ENCODE results near the gene HSPA4L.
A peak's percentile ranks its signal among the peaks of the same experiment; 100 is the strongest.

The HSPA4L gene

GRCh38 chr4:127783955-127784770 is 2.0 kb downstream of the HSPA4L start:
- H3K4me3 ChIP-seq (ENCODE audit: low read length in 2 of 2) = peak overlapping the region; percentile 98 to 99
- no peaks in the 10 kb centered on the region for H3K9me3 ChIP-seq (ENCODE audit: control insufficient read depth in 2 of 2, low read length in 2 of 2)
- H3K9ac ChIP-seq (ENCODE audit: low read length in 2 of 2) = peak overlapping the region; percentile 88 to 96
- peaks cover 5% of the 10 kb centered on the region for H3K4me1 ChIP-seq (ENCODE audit: control insufficient read depth, insufficient read depth, low read length)
- no peaks in the 10 kb centered on the region for H3K27me3 ChIP-seq (ENCODE audit: control insufficient read depth in 1 of 2, insufficient read depth in 2 of 2, low read length in 2 of 2)
- H3K36me3 ChIP-seq (ENCODE audit: control insufficient read depth in 2 of 2, insufficient read depth in 2 of 2, low read length in 2 of 2) = no peaks in the 10 kb centered on the region
- H3K27ac ChIP-seq (ENCODE audit: low read length) = no peak overlapping the region

DNA sequence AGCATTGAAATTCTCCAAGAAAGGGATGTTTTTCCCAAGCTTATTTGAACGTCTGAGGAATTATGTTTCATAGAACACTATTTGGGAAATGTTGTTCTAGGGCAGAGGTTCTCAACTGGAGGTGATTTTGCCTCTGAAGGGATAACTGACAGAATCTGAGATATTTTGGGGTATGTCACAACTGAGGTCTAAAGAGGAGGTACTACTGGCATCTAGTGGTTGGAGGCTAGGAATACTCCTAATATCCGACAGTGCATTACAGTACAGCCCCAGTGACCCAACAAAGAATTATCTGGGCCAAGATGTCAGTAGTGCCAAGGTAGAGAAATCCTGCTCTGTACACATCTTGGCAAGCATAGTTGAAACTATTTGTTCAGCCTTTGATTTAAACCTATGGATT is 6.4 kb downstream of the HSPA4L start:
- Histone ChIP-seq H3K4me3 (ENCODE audit: low read length in 2 of 2) (no peak overlapping the region), H3K9ac (ENCODE audit: low read length in 2 of 2) (no peak overlapping the region), H3K36me3 (ENCODE audit: control insufficient read depth in 2 of 2, insufficient read depth in 2 of 2, low read length in 2 of 2) (no peaks in the 10 kb centered on the region), H3K27me3 (ENCODE audit: control insufficient read depth in 1 of 2, insufficient read depth in 2 of 2, low read length in 2 of 2) (no peaks in the 10 kb centered on the region), H3K4me1 (ENCODE audit: control insufficient read depth, insufficient read depth, low read length) (no peaks in the 10 kb centered on the region), H3K9me3 (ENCODE audit: control insufficient read depth in 2 of 2, low read length in 2 of 2) (no peaks in the 10 kb centered on the region), H3K27ac (ENCODE audit: low read length) (no peak overlapping the region)

- Histone ChIP-seq H3K9me3 (ENCODE audit: control insufficient read depth in 2 of 2, low read length in 2 of 2) (no peaks in the 10 kb centered on the region), H3K4me3 (ENCODE audit: low read length in 2 of 2) (no peak overlapping the region), H3K9ac (ENCODE audit: low read length in 2 of 2) (no peak overlapping the region), H3K27ac (ENCODE audit: low read length) (no peak overlapping the region), H3K36me3 (ENCODE audit: control insufficient read depth in 2 of 2, insufficient read depth in 2 of 2, low read length in 2 of 2) (no peaks in the 10 kb centered on the region), H3K4me1 (ENCODE audit: control insufficient read depth, insufficient read depth, low read length) (no peaks in the 10 kb centered on the region), H3K27me3 (ENCODE audit: control insufficient read depth in 1 of 2, insufficient read depth in 2 of 2, low read length in 2 of 2) (no peaks in the 10 kb centered on the region)
These were observed 9.3 kb downstream of the HSPA4L start for GRCh38 chr4:127791391-127791790.

- no peak overlapping the region for H3K4me3 ChIP-seq (ENCODE audit: low read length in 2 of 2)
- no peaks in the 10 kb centered on the region for H3K4me1 ChIP-seq (ENCODE audit: control insufficient read depth, insufficient read depth, low read length)
- H3K27ac ChIP-seq (ENCODE audit: low read length) = no peak overlapping the region
- H3K36me3 ChIP-seq (ENCODE audit: control insufficient read depth in 2 of 2, insufficient read depth in 2 of 2, low read length in 2 of 2) = no peaks in the 10 kb centered on the region
- H3K9ac ChIP-seq (ENCODE audit: low read length in 2 of 2) = no peak overlapping the region
- no peaks in the 10 kb centered on the region for H3K27me3 ChIP-seq (ENCODE audit: control insufficient read depth in 1 of 2, insufficient read depth in 2 of 2, low read length in 2 of 2)
- no peaks in the 10 kb centered on the region for H3K9me3 ChIP-seq (ENCODE audit: control insufficient read depth in 2 of 2, low read length in 2 of 2)
These were observed 11.4 kb downstream of the HSPA4L start for GRCh38 chr4:127793528-127793927.

- Histone ChIP-seq H3K4me3 (ENCODE audit: low read length in 2 of 2) (no peak overlapping the region), H3K9me3 (ENCODE audit: control insufficient read depth in 2 of 2, low read length in 2 of 2) (no peaks in the 10 kb centered on the region), H3K27ac (ENCODE audit: low read length) (no peak overlapping the region), H3K27me3 (ENCODE audit: control insufficient read depth in 1 of 2, insufficient read depth in 2 of 2, low read length in 2 of 2) (no peaks in the 10 kb centered on the region), H3K9ac (ENCODE audit: low read length in 2 of 2) (no peak overlapping the region), H3K36me3 (ENCODE audit: control insufficient read depth in 2 of 2, insufficient read depth in 2 of 2, low read length in 2 of 2) (peaks cover 0 to 5% of the 10 kb centered on the region in 2 donors), H3K4me1 (ENCODE audit: control insufficient read depth, insufficient read depth, low read length) (no peaks in the 10 kb centered on the region)
These were observed 17.6 kb downstream of the HSPA4L start for GRCh38 chr4:127799711-127800110.

DNA sequence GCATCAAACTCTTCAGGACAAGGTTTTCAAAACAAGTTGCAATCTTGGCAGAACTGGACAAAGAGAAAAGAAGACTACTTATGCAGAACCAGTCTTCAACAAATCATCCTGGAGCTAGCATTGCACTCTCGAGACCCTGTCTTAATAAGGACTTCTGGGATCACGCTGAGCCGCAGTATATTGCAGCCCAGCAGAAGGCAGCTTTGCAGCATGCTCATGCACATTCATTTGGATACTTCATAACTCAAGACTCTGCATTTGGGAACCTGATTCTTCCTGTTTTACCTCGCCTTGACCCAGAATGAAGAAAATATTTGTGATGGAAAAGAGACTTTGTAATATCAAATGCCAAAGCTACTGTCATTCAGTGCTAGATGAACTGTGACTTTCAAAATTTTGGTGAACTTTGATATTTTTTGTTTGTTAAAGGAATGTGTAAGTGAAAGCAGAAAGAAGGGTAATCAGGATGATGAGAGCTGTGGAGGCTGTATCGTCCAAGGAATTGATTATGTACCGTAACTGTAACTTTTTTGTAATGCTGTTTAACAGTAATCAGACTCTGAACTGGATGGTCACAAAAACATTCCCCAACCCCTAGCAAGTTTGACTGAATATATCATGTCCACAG is 27.2 kb downstream of the HSPA4L start:
- Histone ChIP-seq H3K4me3 (ENCODE audit: low read length in 2 of 2) (no peak overlapping the region), H3K9me3 (ENCODE audit: control insufficient read depth in 2 of 2, low read length in 2 of 2) (no peaks in the 10 kb centered on the region), H3K27me3 (ENCODE audit: control insufficient read depth in 1 of 2, insufficient read depth in 2 of 2, low read length in 2 of 2) (no peaks in the 10 kb centered on the region), H3K4me1 (ENCODE audit: control insufficient read depth, insufficient read depth, low read length) (no peaks in the 10 kb centered on the region), H3K9ac (ENCODE audit: low read length in 2 of 2) (no peak overlapping the region), H3K36me3 (ENCODE audit: control insufficient read depth in 2 of 2, insufficient read depth in 2 of 2, low read length in 2 of 2) (peaks cover 0 to 7% of the 10 kb centered on the region in 2 donors), H3K27ac (ENCODE audit: low read length) (no peak overlapping the region)

- Histone ChIP-seq H3K4me3 (ENCODE audit: low read length in 2 of 2) (no peak overlapping the region), H3K36me3 (ENCODE audit: control insufficient read depth in 2 of 2, insufficient read depth in 2 of 2, low read length in 2 of 2) (peaks cover 0 to 4% of the 10 kb centered on the region in 2 donors), H3K27ac (ENCODE audit: low read length) (no peak overlapping the region), H3K9ac (ENCODE audit: low read length in 2 of 2) (no peak overlapping the region), H3K27me3 (ENCODE audit: control insufficient read depth in 1 of 2, insufficient read depth in 2 of 2, low read length in 2 of 2) (no peaks in the 10 kb centered on the region), H3K4me1 (ENCODE audit: control insufficient read depth, insufficient read depth, low read length) (no peaks in the 10 kb centered on the region), H3K9me3 (ENCODE audit: control insufficient read depth in 2 of 2, low read length in 2 of 2) (no peaks in the 10 kb centered on the region)
These were observed 28.4 kb downstream of the HSPA4L start for GRCh38 chr4:127810551-127810950.

DNA sequence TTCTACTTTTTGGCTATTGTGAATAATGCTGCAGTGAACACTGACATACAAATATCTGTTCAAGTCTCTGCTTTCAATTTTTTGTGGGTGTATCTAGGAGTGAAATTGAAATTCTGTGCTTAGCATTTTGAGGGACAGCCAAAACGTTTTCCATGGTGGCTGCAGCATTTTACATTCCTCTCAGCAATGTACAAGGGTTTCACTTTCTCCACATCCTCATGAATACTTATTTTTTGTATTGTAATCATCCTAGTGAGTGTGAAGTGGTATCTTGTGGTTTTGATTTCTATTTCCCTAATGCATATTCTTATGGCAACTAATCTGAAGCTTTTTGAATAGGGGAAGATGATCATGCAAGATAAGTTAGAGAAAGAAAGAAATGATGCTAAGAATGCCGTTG is 40.3 kb downstream of the HSPA4L start:
- Histone ChIP-seq H3K9me3 (ENCODE audit: control insufficient read depth in 2 of 2, low read length in 2 of 2) (no peaks in the 10 kb centered on the region), H3K4me1 (ENCODE audit: control insufficient read depth, insufficient read depth, low read length) (no peaks in the 10 kb centered on the region), H3K36me3 (ENCODE audit: control insufficient read depth in 2 of 2, insufficient read depth in 2 of 2, low read length in 2 of 2) (peaks cover 3 to 11% of the 10 kb centered on the region in 2 donors), H3K9ac (ENCODE audit: low read length in 2 of 2) (no peak overlapping the region), H3K4me3 (ENCODE audit: low read length in 2 of 2) (no peak overlapping the region), H3K27me3 (ENCODE audit: control insufficient read depth in 1 of 2, insufficient read depth in 2 of 2, low read length in 2 of 2) (no peaks in the 10 kb centered on the region), H3K27ac (ENCODE audit: low read length) (no peak overlapping the region)

DNA sequence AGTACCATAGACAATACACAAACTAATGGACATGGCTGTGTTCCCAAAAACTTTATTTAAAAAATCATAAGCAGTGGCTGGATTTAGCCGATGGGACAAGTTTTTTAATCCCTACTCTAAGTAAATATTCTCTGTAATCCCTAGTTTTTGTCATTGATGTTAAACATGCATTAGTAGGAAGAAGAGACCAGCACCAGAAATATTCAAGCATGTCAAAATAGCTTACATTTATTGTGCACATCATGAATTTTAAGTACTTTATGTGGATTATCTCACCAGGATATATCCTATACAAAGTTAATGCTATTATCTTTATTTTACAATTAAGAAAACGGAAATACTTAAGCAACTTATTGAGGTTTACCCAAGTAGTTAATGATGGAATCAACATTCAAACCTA is 46.0 kb downstream of the HSPA4L start:
- H3K4me1 ChIP-seq (ENCODE audit: control insufficient read depth, insufficient read depth, low read length) = no peaks in the 10 kb centered on the region

DNA sequence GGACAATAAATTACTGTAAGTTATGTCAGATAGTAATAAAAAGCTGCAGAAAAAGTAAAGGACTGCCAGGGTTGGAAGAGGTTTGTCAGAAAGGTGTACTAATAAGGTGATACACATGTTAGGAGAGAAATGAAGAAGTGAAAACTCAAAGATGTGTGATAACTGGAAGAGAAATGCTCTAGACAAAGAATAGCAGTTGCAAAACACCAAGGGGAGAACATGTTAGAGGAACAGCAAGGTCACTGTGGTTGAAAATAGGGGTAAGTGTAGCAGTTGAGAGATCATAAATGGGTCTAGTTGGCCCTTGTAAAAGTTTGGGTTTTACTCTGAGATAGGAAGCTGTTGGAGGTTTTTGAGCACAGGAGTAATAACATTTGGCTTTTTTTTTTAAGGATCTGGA is 46.9 kb downstream of the HSPA4L start:
- H3K4me3 ChIP-seq (ENCODE audit: low read length in 2 of 2) = no peak overlapping the region

More for the DNA sequence above, 46.0 kb downstream of the HSPA4L start:
- Histone ChIP-seq H3K36me3 (ENCODE audit: control insufficient read depth in 2 of 2, insufficient read depth in 2 of 2, low read length in 2 of 2) (peaks cover 3 to 9% of the 10 kb centered on the region in 2 donors), H3K27me3 (ENCODE audit: control insufficient read depth in 1 of 2, insufficient read depth in 2 of 2, low read length in 2 of 2) (no peaks in the 10 kb centered on the region), H3K4me3 (ENCODE audit: low read length in 2 of 2) (no peak overlapping the region), H3K9me3 (ENCODE audit: control insufficient read depth in 2 of 2, low read length in 2 of 2) (no peaks in the 10 kb centered on the region), H3K9ac (ENCODE audit: low read length in 2 of 2) (no peak overlapping the region), H3K27ac (ENCODE audit: low read length) (no peak overlapping the region)

GRCh38 chr4:127832585-127832984 is 50.5 kb downstream of the HSPA4L start:
- Histone ChIP-seq H3K36me3 (ENCODE audit: control insufficient read depth in 2 of 2, insufficient read depth in 2 of 2, low read length in 2 of 2) (peaks cover 0 to 9% of the 10 kb centered on the region in 2 donors), H3K4me1 (ENCODE audit: control insufficient read depth, insufficient read depth, low read length) (no peaks in the 10 kb centered on the region), H3K4me3 (ENCODE audit: low read length in 2 of 2) (no peak overlapping the region), H3K9me3 (ENCODE audit: control insufficient read depth in 2 of 2, low read length in 2 of 2) (no peaks in the 10 kb centered on the region), H3K9ac (ENCODE audit: low read length in 2 of 2) (no peak overlapping the region), H3K27me3 (ENCODE audit: control insufficient read depth in 1 of 2, insufficient read depth in 2 of 2, low read length in 2 of 2) (no peaks in the 10 kb centered on the region), H3K27ac (ENCODE audit: low read length) (no peak overlapping the region)

More for the DNA sequence above, 46.9 kb downstream of the HSPA4L start:
- Histone ChIP-seq H3K36me3 (ENCODE audit: control insufficient read depth in 2 of 2, insufficient read depth in 2 of 2, low read length in 2 of 2) (peaks cover 0 to 10% of the 10 kb centered on the region in 2 donors), H3K27me3 (ENCODE audit: control insufficient read depth in 1 of 2, insufficient read depth in 2 of 2, low read length in 2 of 2) (no peaks in the 10 kb centered on the region), H3K9ac (ENCODE audit: low read length in 2 of 2) (no peak overlapping the region), H3K9me3 (ENCODE audit: control insufficient read depth in 2 of 2, low read length in 2 of 2) (no peaks in the 10 kb centered on the region), H3K4me1 (ENCODE audit: control insufficient read depth, insufficient read depth, low read length) (no peaks in the 10 kb centered on the region), H3K27ac (ENCODE audit: low read length) (no peak overlapping the region)

Data from stomach smooth muscle (tissue), 2 donors.